Esophagus squamous epithelium (tissue), 4 donors: ENCODE results near the gene KMT5B.

ENCODE experiments used
- CTCF ChIP-seq, 6 experiments: fragments of 450-650 bp in 4 of 6; fragments of 200-600 bp in 2 of 6; sonication (generic) in 2 of 6; IDR thresholded peaks; one replicate each; pipeline ENCODE4 v1.5.1; 2016 to 2019; ENCODE audit warnings: antibody characterized with exemption in 6 of 6, mild to moderate bottlenecking in 4 of 6, moderate library complexity in 4 of 6
- POLR2A ChIP-seq, 4 donors: fragments of 450-650 bp; IDR thresholded peaks; one replicate each; pipeline ENCODE4 v1.6.1; 2017; ENCODE audit warnings: antibody characterized with exemption in 4 of 4, mild to moderate bottlenecking in 4 of 4, moderate library complexity in 3 of 4

DNA sequence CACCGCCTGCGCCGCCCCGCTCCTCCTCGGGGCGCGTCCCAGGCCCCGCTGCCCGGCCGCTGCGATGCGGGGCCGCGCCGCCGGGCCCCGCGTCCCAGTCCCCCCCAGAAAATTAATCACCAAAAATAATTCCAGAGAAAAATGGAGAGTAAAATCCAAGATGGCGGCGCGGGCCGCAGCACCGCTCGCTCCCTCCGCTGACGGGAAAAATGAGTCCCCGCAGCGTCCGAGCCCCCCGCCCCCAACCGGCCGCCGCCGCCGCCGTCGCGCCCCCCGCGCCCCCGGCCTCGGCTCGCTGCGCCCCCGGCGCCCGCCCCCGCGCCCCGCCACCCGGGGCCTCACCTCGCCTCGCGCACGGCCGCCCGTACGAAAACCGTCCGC lies at the start of gene KMT5B:
- TF ChIP-seq CTCF (IDR thresholded peaks at IDR 0.05), result no peak
- TF ChIP-seq POLR2A (IDR thresholded peaks at IDR 0.05), result no peak
